B cell (primary cell): ENCODE data around the gene PAIP2. TPM values are rescaled to one million over a fixed set of nuclear protein-coding genes. Genes with fewer than 3 reads are reported as not detected.

Experiments
- ATAC-seq: fragments of 200-7000 bp; cut with Tn5 transposase; one replicate; pipeline ENCODE4 v1.10.0; 2021; ENCODE audit warnings: low read depth, mild to moderate bottlenecking, moderate number of reproducible peaks, moderate library complexity
- CTCF ChIA-PET: fragments of 350-600 bp; sonication (Branson Sonifier 250); formaldehyde crosslinking; loops from one replicate; lab custom pipeline; 2021; ENCODE audit warnings: antibody characterized with exemption, inconsistent platforms; lab: Charles Lee
- POLR2A ChIA-PET: fragments of 350-600 bp; sonication (Branson Sonifier 250); formaldehyde crosslinking; loops from one replicate; lab custom pipeline; 2021; ENCODE audit warnings: antibody characterized with exemption; lab: Charles Lee
- DNase-seq: peaks from one replicate; pipeline ENCODE4 v3.0.0; 2013
- H2AFZ ChIP-seq: 2 replicates; pipeline ENCODE4 v1.6.1; 2012; ENCODE audit warnings: mild to moderate bottlenecking, low read depth, low read length; ENCODE audit not compliant: insufficient read depth, poor library complexity, severe bottlenecking
- H3K27ac ChIP-seq, 2 donors: 1 replicate in 1 of 2; 2 replicates in 1 of 2; pipeline ENCODE4 v1.5.1; 2012 to 2013; ENCODE audit warnings: low read length in 2 of 2, mild to moderate bottlenecking in 2 of 2, moderate library complexity in 1 of 2
- H3K27me3 ChIP-seq, 4 experiments: fragments of 200-600 bp in 1 of 4; sonication (generic) in 1 of 4; replicated peaks in 1 of 4; 1 replicate in 2 of 4; 2 replicates in 2 of 4; pipeline versions ENCODE4 v1.6.1 to v1.7.0; 2013 to 2016; ENCODE audit warnings: low read length in 3 of 4, mild to moderate bottlenecking in 2 of 4, mixed read lengths in 1 of 4, moderate library complexity in 1 of 4; ENCODE audit not compliant: insufficient read depth in 4 of 4, control insufficient read depth in 3 of 4; ENCODE audit errors: control extremely low read depth in 1 of 4
- H3K36me3 ChIP-seq, 2 experiments: replicated peaks in 1 of 2; 1 replicate in 1 of 2; 2 replicates in 1 of 2; pipeline versions ENCODE4 v1.6.1 to v1.7.1; 2013; ENCODE audit warnings: low read length in 1 of 2; ENCODE audit not compliant: insufficient read depth in 2 of 2, control insufficient read depth in 1 of 2; ENCODE audit errors: control extremely low read depth in 1 of 2, extremely low read depth in 1 of 2
- H3K4me1 ChIP-seq, 2 donors: fragments of 200-600 bp in 1 of 2; sonication (generic) in 1 of 2; 1 replicate in 1 of 2; 2 replicates in 1 of 2; pipeline versions ENCODE4 v1.5.1 to v1.6.1; 2013 to 2017; ENCODE audit warnings: low read length in 2 of 2; ENCODE audit not compliant: control insufficient read depth in 2 of 2, insufficient read depth in 2 of 2
- H3K4me2 ChIP-seq: replicated peaks from 2 replicates; pipeline ENCODE3; 2012; ENCODE audit warnings: mild to moderate bottlenecking, low read depth, low read length; ENCODE audit not compliant: poor library complexity, severe bottlenecking
- H3K4me3 ChIP-seq, 5 experiments: fragments of 200-600 bp in 1 of 5; sonication (generic) in 1 of 5; 1 replicate in 3 of 5; 2 replicates in 2 of 5; pipeline versions ENCODE4 v1.5.1 to v1.7.0; 2011 to 2016; ENCODE audit warnings: low read length in 4 of 5, mild to moderate bottlenecking in 4 of 5, low read depth in 2 of 5, control low read depth in 1 of 5, moderate library complexity in 1 of 5; ENCODE audit not compliant: insufficient read depth in 1 of 5; ENCODE audit errors: control extremely low read depth in 1 of 5, extremely low read depth in 1 of 5
- H3K79me2 ChIP-seq: fragments of 200-600 bp; sonication (generic); one replicate; pipeline ENCODE4 v1.6.0; 2016; ENCODE audit warnings: low read length; ENCODE audit not compliant: control insufficient read depth, insufficient read depth
- H3K9ac ChIP-seq: fragments of 200-600 bp; sonication (generic); 2 replicates; pipeline ENCODE4 v1.6.1; 2017; ENCODE audit warnings: mild to moderate bottlenecking, low read length, moderate library complexity
- H3K9me3 ChIP-seq, 3 donors: one replicate each; pipeline versions ENCODE4 v1.6.1 to v1.7.1; 2013; ENCODE audit warnings: low read length in 2 of 3; ENCODE audit not compliant: control insufficient read depth in 2 of 3, insufficient read depth in 1 of 3; ENCODE audit errors: control extremely low read depth in 1 of 3
- H4K20me1 ChIP-seq: 2 replicates; pipeline ENCODE4 v1.6.0; 2012; ENCODE audit warnings: mild to moderate bottlenecking, low read length; ENCODE audit not compliant: insufficient read depth, control insufficient read depth, poor library complexity, severe bottlenecking
- H3K27ac Mint-ChIP-seq: one replicate; pipeline ENCODE4 v1.8.0; 2021; ENCODE audit warnings: mixed read lengths
- H3K27me3 Mint-ChIP-seq: one replicate; pipeline ENCODE4 v1.8.0; 2021; ENCODE audit warnings: mixed read lengths
- H3K4me1 Mint-ChIP-seq: one replicate; pipeline ENCODE4 v1.8.0; 2021; ENCODE audit warnings: mixed read lengths
- H3K4me3 Mint-ChIP-seq: one replicate; pipeline ENCODE4 v1.8.0; 2021; ENCODE audit warnings: mixed read lengths
- H3K9me3 Mint-ChIP-seq: one replicate; pipeline ENCODE4 v1.8.0; 2022; ENCODE audit warnings: mixed read lengths; ENCODE audit not compliant: insufficient read depth
- EZH2 ChIP-seq: IDR thresholded peaks from 2 replicates; pipeline ENCODE4 v1.6.1; 2012; ENCODE audit warnings: borderline replicate concordance, low read depth, mild to moderate bottlenecking, moderate library complexity, low read length; ENCODE audit not compliant: insufficient read depth, poor library complexity, severe bottlenecking
- WGBS: methylation state at CpG from one replicate; pipeline ENCODE4 v1.1.5; 2013; ENCODE audit warnings: missing lambda C conversion rate; ENCODE audit not compliant: insufficient coverage; 5-methylcytosine and 5-hydroxymethylcytosine counted together
- intact Hi-C: fragments of 100-400 bp; cut with micrococcal nuclease; formaldehyde crosslinking; loops from one replicate; pipeline ENCODE4 v1.10.0; 2022
- polyA plus RNA-seq: library from polyadenylated mRNA; depleted of rRNA; stranded (reverse); fragments of >200 nt; gene quantifications from 2 replicates; pipeline ENCODE4 v1.2.3, GENCODE V29; 2012
- total RNA-seq, 2 donors: library from RNA; stranded (reverse); fragments of 120-200 nt in 1 of 2; gene quantifications; 1 replicate in 1 of 2; 2 replicates in 1 of 2; pipeline versions ENCODE4 v1.2.3 to v1.2.4, GENCODE V29; 2013 to 2022
- TF ChIP-seq, protein P1 (sequence below): fragments of 200-600 bp; IDR thresholded peaks from one replicate; pipeline ENCODE4 v1.8.0; 2022; ENCODE audit warnings: antibody characterized with exemption, mild to moderate bottlenecking

The PAIP2 gene
- total and polyA plus RNA-seq, 2 donors (not counting 1 experiment from before 2014, with no cell fraction given), result 38.5 to 121 TPM

GRCh38 chr5:139401546-139401945 is 59.9 kb downstream of the PAIP2 start:
- Mint-ChIP-seq H3K9me3 (no peaks in the 10 kb centered on the region), H3K4me3 (no peak overlapping the region), H3K27me3 (no peaks in the 10 kb centered on the region), H3K4me1 (peaks cover 28% of the 10 kb centered on the region), H3K27ac (no peak overlapping the region)
- Histone ChIP-seq H2AFZ (no peak overlapping the region), H3K27ac (no peak overlapping the region), H3K79me2 (peaks cover 4% of the 10 kb centered on the region), H3K9ac (no peak overlapping the region), H3K4me2 (no peak overlapping the region), H3K4me3 (no peak overlapping the region), H4K20me1 (no peaks in the 10 kb centered on the region), H3K36me3 (no peaks in the 10 kb centered on the region), H3K9me3 (no peaks in the 10 kb centered on the region), H3K4me1 (peaks cover 13 to 21% of the 10 kb centered on the region in 2 donors), H3K27me3 (no peaks in the 10 kb centered on the region)
- TF ChIP-seq, protein P1, sequence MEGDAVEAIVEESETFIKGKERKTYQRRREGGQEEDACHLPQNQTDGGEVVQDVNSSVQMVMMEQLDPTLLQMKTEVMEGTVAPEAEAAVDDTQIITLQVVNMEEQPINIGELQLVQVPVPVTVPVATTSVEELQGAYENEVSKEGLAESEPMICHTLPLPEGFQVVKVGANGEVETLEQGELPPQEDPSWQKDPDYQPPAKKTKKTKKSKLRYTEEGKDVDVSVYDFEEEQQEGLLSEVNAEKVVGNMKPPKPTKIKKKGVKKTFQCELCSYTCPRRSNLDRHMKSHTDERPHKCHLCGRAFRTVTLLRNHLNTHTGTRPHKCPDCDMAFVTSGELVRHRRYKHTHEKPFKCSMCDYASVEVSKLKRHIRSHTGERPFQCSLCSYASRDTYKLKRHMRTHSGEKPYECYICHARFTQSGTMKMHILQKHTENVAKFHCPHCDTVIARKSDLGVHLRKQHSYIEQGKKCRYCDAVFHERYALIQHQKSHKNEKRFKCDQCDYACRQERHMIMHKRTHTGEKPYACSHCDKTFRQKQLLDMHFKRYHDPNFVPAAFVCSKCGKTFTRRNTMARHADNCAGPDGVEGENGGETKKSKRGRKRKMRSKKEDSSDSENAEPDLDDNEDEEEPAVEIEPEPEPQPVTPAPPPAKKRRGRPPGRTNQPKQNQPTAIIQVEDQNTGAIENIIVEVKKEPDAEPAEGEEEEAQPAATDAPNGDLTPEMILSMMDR, result no peak
- TF ChIP-seq EZH2, result no peak
- 96% methylated on average over 9 of the region's 10 CpGs for WGBS
- intact Hi-C loops, result loop anchor here (10.0 kb wide), 3 partner anchors 233 to 937 kb away; partner anchors contain the start of gene EGR1
- ChIA-PET POLR2A (interaction anchor here (0.6 to 1.9 kb wide), 2 partner anchors 10 to 60 kb away, joined by 3 to 6 read pairs; no protein-coding TSS in a partner anchor), CTCF (interaction anchor here (2.5 to 2.9 kb wide), 2 partner anchors 21 to 112 kb away, joined by 5 to 9 read pairs; no protein-coding TSS in a partner anchor)
- no peak for DNase-seq
- ATAC-seq, result no peak

GRCh38 chr5:139402561-139403158 is 61.0 kb downstream of the PAIP2 start:
- peak overlapping the region; percentile 97 for H3K27ac Mint-ChIP-seq
- Histone ChIP-seq H2AFZ (no peak overlapping the region), H4K20me1 (no peaks in the 10 kb centered on the region), H3K4me2 (no peak overlapping the region), H3K4me1 (peaks cover 24 to 33% of the 10 kb centered on the region in 2 donors), H3K27me3 (no peaks in the 10 kb centered on the region), H3K4me3 (no peak overlapping the region), H3K79me2 (peaks cover 4% of the 10 kb centered on the region), H3K9ac (no peak overlapping the region), H3K27ac (peak overlapping the region in 1 of 2 donors; percentile 86), H3K36me3 (no peaks in the 10 kb centered on the region), H3K9me3 (no peaks in the 10 kb centered on the region)
- intact Hi-C loops, result loop anchor here (10.0 kb wide), 3 partner anchors 232 to 938 kb away; partner anchors contain the start of gene EGR1
- H3K27me3 Mint-ChIP-seq, result no peaks in the 10 kb centered on the region
- WGBS, result 63% methylated on average over 5 of the region's 7 CpGs
- no peak for TF ChIP-seq EZH2
- TF ChIP-seq, protein P1, result no peak
- CTCF ChIA-PET, result interaction anchor here (0.7 to 2.9 kb wide), 8 partner anchors 8 to 361 kb away, joined by 3 to 9 read pairs (median 5); partner anchors contain the start of gene PROB1
- H3K4me3 Mint-ChIP-seq, result peak overlapping the region; percentile 95
- H3K4me1 Mint-ChIP-seq, result peaks cover 36% of the 10 kb centered on the region
- no peaks in the 10 kb centered on the region for H3K9me3 Mint-ChIP-seq
- POLR2A ChIA-PET, result interaction anchor here (1.1 to 2.0 kb wide), 7 partner anchors 9 to 109 kb away, joined by 3 to 8 read pairs (median 4); partner anchors contain the start of genes DNAJC18, MATR3, MZB1 and PAIP2
- DNase-seq (peak; percentile 39), ATAC-seq (no peak)
